ENCODE data around the gene MPL. TPM values are rescaled to one million over a fixed set of nuclear protein-coding genes. Genes with fewer than 3 reads are reported as not detected.

Gene MPL
- total and polyA plus RNA-seq, 2 of the 8 experiments (the other 6 are each of a cell fraction or from before 2014, with no cell fraction given), result 0.08 TPM; not detected in 1

DNA sequence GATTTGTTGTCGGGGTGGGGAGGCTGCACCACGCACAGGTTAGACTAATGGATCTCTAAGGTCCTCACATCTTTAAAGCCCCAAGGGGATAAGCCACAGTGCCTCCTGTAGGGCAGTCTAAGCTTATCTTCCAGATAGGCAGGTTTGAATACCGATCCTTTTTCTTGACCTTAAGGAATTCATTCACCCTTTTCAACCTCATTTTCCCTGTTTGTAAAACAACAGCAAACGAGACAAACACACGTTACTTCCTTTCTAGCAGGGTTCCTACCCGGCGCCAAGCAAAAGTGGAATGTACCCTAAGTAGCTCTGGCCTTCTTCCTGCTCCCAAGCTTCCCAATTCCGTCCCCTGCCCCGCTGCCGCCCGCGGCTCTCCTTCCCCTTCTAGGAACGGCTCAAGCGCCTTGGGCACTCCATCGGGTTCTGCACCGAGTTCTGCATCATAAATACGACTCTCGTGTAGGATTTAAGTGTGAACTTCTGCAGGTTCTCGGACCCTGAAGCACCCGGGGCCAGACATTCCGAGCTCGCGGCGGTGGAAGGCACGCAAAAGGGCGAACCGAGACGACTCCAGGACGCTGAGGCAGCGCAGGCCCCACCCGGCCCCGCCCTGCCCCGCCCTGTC lies 20.6 kb downstream of the MPL start (continued):
- TF ChIP-seq, protein P1, sequence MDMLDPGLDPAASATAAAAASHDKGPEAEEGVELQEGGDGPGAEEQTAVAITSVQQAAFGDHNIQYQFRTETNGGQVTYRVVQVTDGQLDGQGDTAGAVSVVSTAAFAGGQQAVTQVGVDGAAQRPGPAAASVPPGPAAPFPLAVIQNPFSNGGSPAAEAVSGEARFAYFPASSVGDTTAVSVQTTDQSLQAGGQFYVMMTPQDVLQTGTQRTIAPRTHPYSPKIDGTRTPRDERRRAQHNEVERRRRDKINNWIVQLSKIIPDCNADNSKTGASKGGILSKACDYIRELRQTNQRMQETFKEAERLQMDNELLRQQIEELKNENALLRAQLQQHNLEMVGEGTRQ (IDR thresholded peaks at IDR 0.05; ENCODE audit: low read length), result no peak
- TF ChIP-seq RNF2 (IDR thresholded peaks at IDR 0.05; ENCODE audit: borderline replicate concordance, low read depth, low read length, missing control alignments, poor library complexity, severe bottlenecking) (no peak), SIRT6 (IDR thresholded peaks at IDR 0.05; ENCODE audit: low read length) (no peak), POU5F1 (IDR thresholded peaks at IDR 0.05; ENCODE audit: low read depth, low read length) (no peak; the same call in 1 of the 2 replicates), BRCA1 (IDR thresholded peaks at IDR 0.05; ENCODE audit: low read depth, low read length) (no peak), SAP30 (IDR thresholded peaks at IDR 0.05; ENCODE audit: insufficient read depth, insufficient replicate concordance, low read length) (peak; percentile 26)
